ENCODE data around the gene CPLANE1.
"Not testable (repeated sequence)": the region's sequence is repeated elsewhere in the genome, so short reads cannot be mapped to it uniquely, and the experiment has no call there.

The CPLANE1 gene

GRCh38 chr5:37248970-37249814 lies at the start of gene CPLANE1:
Gene CPLANE1 (minus strand): TSS chr5:37249376. CDS start chr5:37247698, 1,678 bp downstream.
- DNase-seq (ENCODE audit: low spot score): peak; percentile 76

- not testable (repeated sequence) for DNase-seq (ENCODE audit: low spot score)
Observed at GRCh38 chr5:37296313-37296712, 47.1 kb upstream of the CPLANE1 start.

- no peak for DNase-seq (ENCODE audit: low spot score)
Observed at GRCh38 chr5:37283214-37283820, 34.1 kb upstream of the CPLANE1 start.

- no peak for DNase-seq (ENCODE audit: low spot score)
Observed at GRCh38 chr5:37275511-37275910, 26.3 kb upstream of the CPLANE1 start.

- no peak for DNase-seq (ENCODE audit: low spot score)
Observed at GRCh38 chr5:37272511-37272910, 23.3 kb upstream of the CPLANE1 start.

GRCh38 chr5:37268100-37268499 lies 18.9 kb upstream of the CPLANE1 start:
- not testable (repeated sequence) for DNase-seq (ENCODE audit: low spot score)

- DNase-seq (ENCODE audit: low spot score): no peak
Observed at GRCh38 chr5:37255774-37256358, 6.7 kb upstream of the CPLANE1 start.

GRCh38 chr5:37254581-37254980 lies 5.4 kb upstream of the CPLANE1 start:
- DNase-seq (ENCODE audit: low spot score): no peak

- no peak for DNase-seq (ENCODE audit: low spot score)
Observed at GRCh38 chr5:37251665-37252064, 2.5 kb upstream of the CPLANE1 start.

- DNase-seq (ENCODE audit: low spot score): no peak
Observed at GRCh38 chr5:37249815-37250164, 614 bp upstream of the CPLANE1 start.

- peak; percentile 58 for DNase-seq (ENCODE audit: low spot score)
Observed at GRCh38 chr5:37248421-37248969, 681 bp downstream of the CPLANE1 start.

GRCh38 chr5:37247496-37247895 lies 1.7 kb downstream of the CPLANE1 start:
- DNase-seq (ENCODE audit: low spot score): no peak

GRCh38 chr5:37247036-37247435 lies 2.1 kb downstream of the CPLANE1 start:
- DNase-seq (ENCODE audit: low spot score): no peak

- DNase-seq (ENCODE audit: low spot score): no peak
Observed at GRCh38 chr5:37234288-37234687, 14.9 kb downstream of the CPLANE1 start.

- DNase-seq (ENCODE audit: low spot score): no peak
Observed at GRCh38 chr5:37226377-37226776, 22.8 kb downstream of the CPLANE1 start.

GRCh38 chr5:37222181-37222580 lies 27.0 kb downstream of the CPLANE1 start:
- DNase-seq (ENCODE audit: low spot score): no peak

GRCh38 chr5:37220426-37220825 lies 28.8 kb downstream of the CPLANE1 start:
- not testable (repeated sequence) for DNase-seq (ENCODE audit: low spot score)

- not testable (repeated sequence) for DNase-seq (ENCODE audit: low spot score)
Observed at GRCh38 chr5:37219384-37219783, 29.8 kb downstream of the CPLANE1 start.

- no peak for DNase-seq (ENCODE audit: low spot score)
Observed at GRCh38 chr5:37217976-37218375, 31.2 kb downstream of the CPLANE1 start.

- no peak for DNase-seq (ENCODE audit: low spot score)
Observed at GRCh38 chr5:37214550-37214949, 34.6 kb downstream of the CPLANE1 start.

- DNase-seq (ENCODE audit: low spot score): no peak
Observed at GRCh38 chr5:37212096-37212495, 37.1 kb downstream of the CPLANE1 start.

- DNase-seq (ENCODE audit: low spot score): no peak
Observed at GRCh38 chr5:37211661-37212060, 37.5 kb downstream of the CPLANE1 start.

Data from RKO (cell line).